Breast epithelium (tissue), 3 donors: ENCODE measurements around the gene HAPSTR1.

ENCODE experiments used
- POLR2A ChIP-seq: fragments of 450-650 bp; IDR thresholded peaks from one replicate; pipeline ENCODE4 v1.6.1; 2016; ENCODE audit warnings: antibody characterized with exemption, mild to moderate bottlenecking, moderate library complexity
- TF ChIP-seq, protein P1 (sequence below), 3 donors: fragments of 450-650 bp; IDR thresholded peaks; one replicate each; pipeline ENCODE4 v1.5.1; 2016 to 2017; ENCODE audit warnings: antibody characterized with exemption in 3 of 3, mild to moderate bottlenecking in 3 of 3, moderate library complexity in 3 of 3

DNA sequence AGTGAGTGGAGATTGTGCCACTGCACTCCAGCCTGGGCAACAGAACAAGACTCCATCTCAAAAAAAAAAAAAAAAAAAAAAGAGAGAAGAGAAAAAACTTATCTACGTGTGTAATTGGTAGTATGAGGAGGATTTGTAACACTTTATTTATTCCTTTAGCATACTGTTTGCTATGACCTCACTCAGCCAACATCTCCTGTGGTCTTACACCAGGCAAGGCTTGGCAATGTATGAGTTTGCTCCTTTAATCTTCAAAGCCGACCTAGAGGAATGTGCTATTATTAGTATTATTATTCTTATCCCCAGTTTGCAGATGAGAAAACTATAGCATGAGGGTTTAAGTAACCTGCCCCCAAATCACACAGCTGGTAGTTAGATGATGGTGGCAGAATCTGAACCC lies 35.8 kb upstream of the HAPSTR1 start:
- TF ChIP-seq, protein P1, sequence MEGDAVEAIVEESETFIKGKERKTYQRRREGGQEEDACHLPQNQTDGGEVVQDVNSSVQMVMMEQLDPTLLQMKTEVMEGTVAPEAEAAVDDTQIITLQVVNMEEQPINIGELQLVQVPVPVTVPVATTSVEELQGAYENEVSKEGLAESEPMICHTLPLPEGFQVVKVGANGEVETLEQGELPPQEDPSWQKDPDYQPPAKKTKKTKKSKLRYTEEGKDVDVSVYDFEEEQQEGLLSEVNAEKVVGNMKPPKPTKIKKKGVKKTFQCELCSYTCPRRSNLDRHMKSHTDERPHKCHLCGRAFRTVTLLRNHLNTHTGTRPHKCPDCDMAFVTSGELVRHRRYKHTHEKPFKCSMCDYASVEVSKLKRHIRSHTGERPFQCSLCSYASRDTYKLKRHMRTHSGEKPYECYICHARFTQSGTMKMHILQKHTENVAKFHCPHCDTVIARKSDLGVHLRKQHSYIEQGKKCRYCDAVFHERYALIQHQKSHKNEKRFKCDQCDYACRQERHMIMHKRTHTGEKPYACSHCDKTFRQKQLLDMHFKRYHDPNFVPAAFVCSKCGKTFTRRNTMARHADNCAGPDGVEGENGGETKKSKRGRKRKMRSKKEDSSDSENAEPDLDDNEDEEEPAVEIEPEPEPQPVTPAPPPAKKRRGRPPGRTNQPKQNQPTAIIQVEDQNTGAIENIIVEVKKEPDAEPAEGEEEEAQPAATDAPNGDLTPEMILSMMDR (IDR thresholded peaks at IDR 0.05) = no peak
- no peak for TF ChIP-seq POLR2A
